GM23338 (cell line): ENCODE results near the gene DNAJB12. TPM values are rescaled to one million over a fixed set of nuclear protein-coding genes. Genes with fewer than 3 reads are reported as not detected.

Experiments used
- ATAC-seq: fragments of 200-7000 bp; cut with Tn5 transposase; 3 replicates; pipeline ENCODE4 v1.9.1; 2020
- DNase-seq: peaks from one replicate; pipeline ENCODE4 v3.0.0-alpha.2; 2015; ENCODE audit warnings: low spot score
- H2AFZ ChIP-seq: fragments of 200-600 bp; sonication (generic); 2 replicates; pipeline ENCODE4 v1.8.0; 2016; ENCODE audit warnings: antibody characterized with exemption, mild to moderate bottlenecking, moderate library complexity
- H3F3A ChIP-seq: fragments of 200-600 bp; sonication (generic); replicated peaks from 2 replicates; pipeline ENCODE4 v1.8.0; 2017; ENCODE audit warnings: antibody characterized with exemption, mixed run types, low read depth
- H3K27ac ChIP-seq: fragments of 200-600 bp; sonication (generic); 2 replicates; pipeline ENCODE4 v1.6.1; 2016; ENCODE audit warnings: low read depth
- H3K27me3 ChIP-seq: fragments of 200-600 bp; sonication (generic); 2 replicates; pipeline ENCODE4 v1.8.0; 2016; ENCODE audit warnings: mild to moderate bottlenecking, mixed run types, moderate library complexity; ENCODE audit not compliant: insufficient read depth
- H3K36me3 ChIP-seq: fragments of 200-600 bp; sonication (generic); 2 replicates; pipeline ENCODE4 v1.8.0; 2016; ENCODE audit warnings: mild to moderate bottlenecking; ENCODE audit not compliant: insufficient read depth
- H3K4me1 ChIP-seq: fragments of 200-600 bp; sonication (generic); 2 replicates; pipeline ENCODE4 v1.8.0; 2016; ENCODE audit warnings: mild to moderate bottlenecking, moderate library complexity; ENCODE audit not compliant: insufficient read depth
- H3K4me2 ChIP-seq: fragments of 200-600 bp; sonication (generic); 2 replicates; pipeline ENCODE4 v1.7.1; 2017; ENCODE audit warnings: mixed run types
- H3K4me3 ChIP-seq: fragments of 200-600 bp; sonication (generic); 2 replicates; pipeline ENCODE4 v1.6.1; 2016; ENCODE audit warnings: mixed run types
- H3K79me2 ChIP-seq: fragments of 200-600 bp; sonication (generic); replicated peaks from 2 replicates; pipeline ENCODE4 v1.8.0; 2017; ENCODE audit warnings: mild to moderate bottlenecking; ENCODE audit not compliant: insufficient read depth
- H3K9me2 ChIP-seq: fragments of 200-600 bp; sonication (generic); 2 replicates; pipeline ENCODE4 v1.8.0; 2017; ENCODE audit not compliant: insufficient read depth
- H4K20me1 ChIP-seq: fragments of 200-600 bp; sonication (generic); replicated peaks from 2 replicates; pipeline ENCODE4 v1.8.0; 2017; ENCODE audit warnings: mild to moderate bottlenecking; ENCODE audit not compliant: insufficient read depth
- H3K27ac Mint-ChIP-seq: 2 replicates; pipeline ENCODE4 v1.8.0; 2020; ENCODE audit warnings: inconsistent platforms, mild to moderate bottlenecking, moderate library complexity, mixed read lengths
- H3K27me3 Mint-ChIP-seq: 3 replicates; pipeline ENCODE4 v1.8.0; 2022; ENCODE audit warnings: low read depth, mild to moderate bottlenecking, moderate library complexity, mixed read lengths, inconsistent platforms; ENCODE audit not compliant: insufficient read depth, poor library complexity
- H3K36me3 Mint-ChIP-seq: 3 replicates; pipeline ENCODE4 v1.8.0; 2021; ENCODE audit warnings: low read depth, mild to moderate bottlenecking, inconsistent platforms, moderate library complexity, mixed read lengths
- H3K4me1 Mint-ChIP-seq: 3 replicates; pipeline ENCODE4 v1.8.0; 2020; ENCODE audit warnings: mild to moderate bottlenecking, inconsistent platforms, mixed read lengths
- H3K4me3 Mint-ChIP-seq: 3 replicates; pipeline ENCODE4 v1.8.0; 2021; ENCODE audit warnings: moderate library complexity, mild to moderate bottlenecking, inconsistent platforms, mixed read lengths
- H3K9me3 Mint-ChIP-seq: 3 replicates; pipeline ENCODE4 v1.8.0; 2020; ENCODE audit warnings: moderate library complexity, mild to moderate bottlenecking, inconsistent platforms, mixed read lengths
- CREB1 ChIP-seq: fragments of 250-450 bp; sonication (Bioruptor Pico); IDR thresholded peaks from 2 replicates; pipeline ENCODE4 v1.5.0; 2020; ENCODE audit warnings: low read depth, mild to moderate bottlenecking, moderate library complexity
- CTCF ChIP-seq, 2 experiments: fragments of 200-600 bp in 1 of 2; sonication (generic) in 1 of 2; conservative IDR thresholded peaks; 2 replicates each; pipeline versions ENCODE4 v1.5.1 to v1.6.1; 2016 to 2017; ENCODE audit warnings: antibody characterized with exemption in 2 of 2, low read depth in 2 of 2, mild to moderate bottlenecking in 2 of 2, moderate library complexity in 1 of 2
- ETS1 ChIP-seq: IDR thresholded peaks from 2 replicates; pipeline ENCODE4 v1.6.1; 2016; ENCODE audit warnings: antibody characterized with exemption
- EZH2 ChIP-seq: fragments of 200-600 bp; sonication (generic); IDR thresholded peaks from one replicate; pipeline ENCODE4 v1.8.0; 2017; ENCODE audit warnings: antibody characterized with exemption, mild to moderate bottlenecking, low read depth; ENCODE audit not compliant: unreplicated experiment
- EZH2phosphoT487 ChIP-seq: fragments of 200-600 bp; sonication (generic); IDR thresholded peaks from one replicate; pipeline ENCODE4 v1.8.1; 2018; ENCODE audit warnings: antibody characterized with exemption; ENCODE audit not compliant: unreplicated experiment
- JUNB ChIP-seq: IDR thresholded peaks from one replicate; pipeline ENCODE4 v1.6.1; 2016; ENCODE audit warnings: antibody characterized with exemption; ENCODE audit not compliant: unreplicated experiment
- NANOG ChIP-seq: IDR thresholded peaks from 2 replicates; pipeline ENCODE4 v1.6.1; 2016; ENCODE audit warnings: antibody characterized with exemption, borderline replicate concordance
- POLR2AphosphoS5 ChIP-seq: IDR thresholded peaks from 2 replicates; pipeline ENCODE4 v1.6.1; 2016; ENCODE audit warnings: antibody characterized with exemption, low read depth
- REST ChIP-seq: IDR thresholded peaks from one replicate; pipeline ENCODE4 v1.6.1; 2018; ENCODE audit warnings: antibody characterized with exemption; ENCODE audit not compliant: unreplicated experiment
- STAT1 ChIP-seq: IDR thresholded peaks from one replicate; pipeline ENCODE4 v1.6.1; 2016; ENCODE audit warnings: antibody characterized with exemption; ENCODE audit not compliant: unreplicated experiment
- ZNF114 ChIP-seq: fragments of 250-450 bp; sonication (Bioruptor Pico); IDR thresholded peaks from 2 replicates; pipeline ENCODE4 v1.5.0; 2020; ENCODE audit warnings: mild to moderate bottlenecking, moderate library complexity
- ZNF331 ChIP-seq: fragments of 250-450 bp; sonication (Bioruptor Pico); IDR thresholded peaks from 2 replicates; pipeline ENCODE4 v1.5.0; 2020; ENCODE audit warnings: low read depth, mild to moderate bottlenecking, moderate library complexity
- polyA plus RNA-seq: library from polyadenylated mRNA; unstranded; fragments of >200 nt; fragmentation: Nextera tagmentation; extraction: Ambion mirVana; gene quantifications from 2 replicates; pipeline ENCODE4 v1.2.1, GENCODE V29; 2016
- total RNA-seq: library from RNA; depleted of rRNA; stranded (reverse); fragments of >200 nt; shearing (Covaris generic); gene quantifications from 2 replicates; pipeline ENCODE4 v1.2.3, GENCODE V29; 2014

Gene DNAJB12
- total and polyA plus RNA-seq, 2 experiments from 2014 or later, result 12.8 to 16.0 TPM

GRCh38 chr10:72388062-72388461 is 33.3 kb upstream of the DNAJB12 start (continued):
- no peak for TF ChIP-seq STAT1
- TF ChIP-seq EZH2, result no peak
- TF ChIP-seq CREB1 (CRISPR knock-in tag), result no peak
- no peak for TF ChIP-seq ETS1
- no peak for TF ChIP-seq NANOG
- no peak for TF ChIP-seq ZNF114 (CRISPR knock-in tag)
- TF ChIP-seq JUNB, result no peak
- TF ChIP-seq POLR2AphosphoS5, result no peak

- DNase-seq, result no peak
- Histone ChIP-seq H3K27me3 (no peaks in the 10 kb centered on the region), H2AFZ (no peak overlapping the region), H4K20me1 (no peaks in the 10 kb centered on the region), H3F3A (no peaks in the 10 kb centered on the region), H3K36me3 (no peaks in the 10 kb centered on the region), H3K79me2 (no peaks in the 10 kb centered on the region), H3K9me2 (no peaks in the 10 kb centered on the region), H3K4me2 (no peak overlapping the region), H3K4me1 (no peaks in the 10 kb centered on the region; the same call in 1 of the 2 replicates), H3K27ac (no peak overlapping the region), H3K4me3 (no peak overlapping the region)
- no peak for ATAC-seq
- Mint-ChIP-seq H3K4me1 (peaks cover 22% of the 10 kb centered on the region), H3K9me3 (no peaks in the 10 kb centered on the region), H3K27me3 (peaks cover 3% of the 10 kb centered on the region), H3K4me3 (no peak overlapping the region), H3K36me3 (no peaks in the 10 kb centered on the region), H3K27ac (no peak overlapping the region)
- no peak for TF ChIP-seq CREB1 (CRISPR knock-in tag)
- no peak for TF ChIP-seq NANOG
- TF ChIP-seq ETS1, result no peak
- TF ChIP-seq REST, result no peak
- no peak for TF ChIP-seq ZNF114 (CRISPR knock-in tag)
- TF ChIP-seq STAT1, result no peak
- TF ChIP-seq POLR2AphosphoS5, result no peak
- TF ChIP-seq JUNB, result no peak
- TF ChIP-seq CTCF (conservative IDR thresholded peaks at IDR 0.05; ENCODE audit: low read depth in 2 of 2), result no peak
- no peak for TF ChIP-seq ZNF331 (CRISPR knock-in tag)
- TF ChIP-seq EZH2phosphoT487, result no peak
- no peak for TF ChIP-seq EZH2
These were observed 32.3 kb upstream of the DNAJB12 start for GRCh38 chr10:72386916-72387586.
